ENCODE results near the gene ZC3HAV1.
"Not testable (repeated sequence)": the region's sequence is repeated elsewhere in the genome, so short reads cannot be mapped to it uniquely, and the experiment has no call there.

DNA sequence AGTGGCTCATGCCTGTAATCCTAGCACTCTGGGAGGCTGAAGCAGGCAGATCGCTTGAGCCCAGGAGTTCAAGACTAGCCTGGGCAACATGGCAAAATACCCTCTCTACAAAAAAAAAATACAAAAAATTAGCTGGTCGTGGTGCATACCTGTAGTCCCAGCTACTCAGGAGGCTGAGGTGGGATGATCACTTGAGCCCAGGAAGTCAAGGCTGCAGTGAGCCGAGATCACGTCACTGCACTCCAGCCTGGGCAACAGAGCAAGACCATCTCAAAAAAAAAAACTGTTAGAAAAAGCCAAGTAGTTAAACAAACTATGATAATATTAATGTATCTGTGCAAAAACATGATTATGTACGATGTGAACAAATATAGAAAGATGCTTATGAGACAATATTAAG is 83.7 kb downstream of the ZC3HAV1 start:
- TF ChIP-seq, protein P1, sequence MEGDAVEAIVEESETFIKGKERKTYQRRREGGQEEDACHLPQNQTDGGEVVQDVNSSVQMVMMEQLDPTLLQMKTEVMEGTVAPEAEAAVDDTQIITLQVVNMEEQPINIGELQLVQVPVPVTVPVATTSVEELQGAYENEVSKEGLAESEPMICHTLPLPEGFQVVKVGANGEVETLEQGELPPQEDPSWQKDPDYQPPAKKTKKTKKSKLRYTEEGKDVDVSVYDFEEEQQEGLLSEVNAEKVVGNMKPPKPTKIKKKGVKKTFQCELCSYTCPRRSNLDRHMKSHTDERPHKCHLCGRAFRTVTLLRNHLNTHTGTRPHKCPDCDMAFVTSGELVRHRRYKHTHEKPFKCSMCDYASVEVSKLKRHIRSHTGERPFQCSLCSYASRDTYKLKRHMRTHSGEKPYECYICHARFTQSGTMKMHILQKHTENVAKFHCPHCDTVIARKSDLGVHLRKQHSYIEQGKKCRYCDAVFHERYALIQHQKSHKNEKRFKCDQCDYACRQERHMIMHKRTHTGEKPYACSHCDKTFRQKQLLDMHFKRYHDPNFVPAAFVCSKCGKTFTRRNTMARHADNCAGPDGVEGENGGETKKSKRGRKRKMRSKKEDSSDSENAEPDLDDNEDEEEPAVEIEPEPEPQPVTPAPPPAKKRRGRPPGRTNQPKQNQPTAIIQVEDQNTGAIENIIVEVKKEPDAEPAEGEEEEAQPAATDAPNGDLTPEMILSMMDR (IDR thresholded peaks at IDR 0.05): not testable (repeated sequence)
- TF ChIP-seq ZFX (IDR thresholded peaks at IDR 0.05; ENCODE audit: borderline replicate concordance): not testable (repeated sequence)

All from 22Rv1 (cell line).